CD8-positive, alpha-beta memory T cell (primary cell): ENCODE measurements around the gene ZNF334. TPM values are rescaled to one million over a fixed set of nuclear protein-coding genes. Genes with fewer than 3 reads are reported as not detected.
A peak's percentile ranks its signal among the peaks of the same experiment; 100 is the strongest.

Experiments used
- CTCF ChIA-PET: fragments of 350-600 bp; sonication (Branson Sonifier 250); formaldehyde crosslinking; loops from one replicate; lab custom pipeline; 2021; ENCODE audit warnings: antibody characterized with exemption; lab: Charles Lee
- POLR2A ChIA-PET: fragments of 350-600 bp; sonication (Branson Sonifier 250); formaldehyde crosslinking; loops from one replicate; lab custom pipeline; 2021; ENCODE audit warnings: antibody characterized with exemption; lab: Charles Lee
- DNase-seq, 5 donors: peaks; one replicate each; pipeline versions ENCODE4 v3.0.0 to v3.0.0-alpha.2; 2020 to 2022; ENCODE audit warnings: mixed read lengths in 1 of 5
- H3K27ac ChIP-seq: one replicate; pipeline ENCODE4 v1.7.0; 2013; ENCODE audit warnings: low read depth, mild to moderate bottlenecking, low read length, moderate library complexity
- H3K27me3 ChIP-seq: 2 replicates; pipeline ENCODE4 v1.7.0; 2013; ENCODE audit warnings: low read length, mild to moderate bottlenecking; ENCODE audit not compliant: insufficient read depth, poor library complexity, severe bottlenecking
- H3K36me3 ChIP-seq: 2 replicates; pipeline ENCODE4 v1.7.0; 2013; ENCODE audit warnings: mild to moderate bottlenecking, low read length, moderate library complexity; ENCODE audit not compliant: insufficient read depth
- H3K4me1 ChIP-seq: 2 replicates; pipeline ENCODE4 v1.7.0; 2013; ENCODE audit warnings: mild to moderate bottlenecking, low read length, moderate library complexity; ENCODE audit not compliant: insufficient read depth
- H3K4me3 ChIP-seq: 2 replicates; pipeline ENCODE4 v1.7.0; 2013; ENCODE audit warnings: mild to moderate bottlenecking, low read length
- H3K9me3 ChIP-seq: 2 replicates; pipeline ENCODE4 v1.7.0; 2013; ENCODE audit warnings: mild to moderate bottlenecking, low read length
- H3K27ac Mint-ChIP-seq, 8 donors: one replicate each; pipeline ENCODE4 v1.8.0; 2020 to 2021; ENCODE audit warnings: mixed read lengths in 8 of 8, mild to moderate bottlenecking in 6 of 8, inconsistent platforms in 3 of 8, moderate library complexity in 3 of 8
- H3K27me3 Mint-ChIP-seq, 2 donors: one replicate each; pipeline ENCODE4 v1.8.0; 2020 to 2021; ENCODE audit warnings: mixed read lengths in 2 of 2, mild to moderate bottlenecking in 1 of 2, moderate library complexity in 1 of 2
- H3K36me3 Mint-ChIP-seq, 3 donors: one replicate each; pipeline ENCODE4 v1.8.0; 2020 to 2021; ENCODE audit warnings: mixed read lengths in 3 of 3, inconsistent platforms in 1 of 3, mild to moderate bottlenecking in 1 of 3
- H3K4me1 Mint-ChIP-seq, 3 donors: one replicate each; pipeline ENCODE4 v1.8.0; 2020 to 2021; ENCODE audit warnings: mixed read lengths in 3 of 3, inconsistent platforms in 1 of 3, mild to moderate bottlenecking in 1 of 3
- H3K4me3 Mint-ChIP-seq, 7 donors: one replicate each; pipeline ENCODE4 v1.8.0; 2020 to 2021; ENCODE audit warnings: mixed read lengths in 7 of 7, mild to moderate bottlenecking in 6 of 7, moderate library complexity in 4 of 7, inconsistent platforms in 2 of 7
- H3K9me3 Mint-ChIP-seq, 5 donors: one replicate each; pipeline ENCODE4 v1.8.0; 2020 to 2022; ENCODE audit warnings: mixed read lengths in 5 of 5, mild to moderate bottlenecking in 3 of 5, moderate library complexity in 2 of 5, inconsistent platforms in 1 of 5
- polyA plus RNA-seq: library from polyadenylated mRNA; unstranded; fragments of 300-500 nt; fragmentation: Illumina TruSeq; gene quantifications from one replicate; pipeline ENCODE4 v1.2.3, GENCODE V29; 2021
- total RNA-seq, 2 experiments: library from RNA; stranded (reverse); gene quantifications; one replicate each; pipeline ENCODE4 v1.2.3, GENCODE V29; 2021

ZNF334 gene
- total and polyA plus RNA-seq, 3 experiments from 2014 or later = 1.3 to 1.4 TPM; not detected in 1

DNA sequence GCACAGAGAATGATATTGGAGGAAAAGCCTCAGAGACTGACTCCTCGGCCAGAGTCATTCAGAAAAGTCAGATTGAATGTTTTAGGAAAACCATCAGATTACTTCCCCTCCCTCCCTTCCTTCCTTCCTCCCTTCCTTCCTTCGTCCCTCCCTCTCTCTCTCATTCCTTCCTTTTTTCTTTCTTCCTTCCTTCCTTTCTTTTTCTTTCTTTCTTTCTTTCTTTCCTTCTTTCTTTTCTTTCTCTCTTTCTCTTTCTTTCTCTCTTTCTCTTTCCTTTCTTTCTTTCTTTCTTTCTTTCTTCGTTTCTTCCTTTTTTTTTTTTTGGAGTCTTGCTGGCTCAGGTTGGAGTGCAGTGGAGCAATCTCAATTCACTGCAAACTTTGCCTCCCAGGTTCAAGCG is 29.7 kb upstream of the ZNF334 start:
- no peaks in the 10 kb centered on the region for H3K36me3 Mint-ChIP-seq
- H3K27ac ChIP-seq = no peak overlapping the region
- no peak overlapping the region for H3K4me3 ChIP-seq
- DNase-seq = no peak
- H3K27me3 Mint-ChIP-seq = peaks cover 7 to 13% of the 10 kb centered on the region in 2 donors
- no peak overlapping the region for H3K4me3 Mint-ChIP-seq
- POLR2A ChIA-PET = no interaction called here
- no peaks in the 10 kb centered on the region for H3K4me1 ChIP-seq
- no peaks in the 10 kb centered on the region for H3K36me3 ChIP-seq
- H3K9me3 ChIP-seq = no peaks in the 10 kb centered on the region
- H3K9me3 Mint-ChIP-seq = no peaks in the 10 kb centered on the region
- CTCF ChIA-PET = no interaction called here
- peak overlapping the region in 1 of 8 donors; percentile 7 for H3K27ac Mint-ChIP-seq
- peaks cover 3% of the 10 kb centered on the region for H3K27me3 ChIP-seq
- peaks cover 7 to 11% (median 10%) of the 10 kb centered on the region in 3 donors for H3K4me1 Mint-ChIP-seq

DNA sequence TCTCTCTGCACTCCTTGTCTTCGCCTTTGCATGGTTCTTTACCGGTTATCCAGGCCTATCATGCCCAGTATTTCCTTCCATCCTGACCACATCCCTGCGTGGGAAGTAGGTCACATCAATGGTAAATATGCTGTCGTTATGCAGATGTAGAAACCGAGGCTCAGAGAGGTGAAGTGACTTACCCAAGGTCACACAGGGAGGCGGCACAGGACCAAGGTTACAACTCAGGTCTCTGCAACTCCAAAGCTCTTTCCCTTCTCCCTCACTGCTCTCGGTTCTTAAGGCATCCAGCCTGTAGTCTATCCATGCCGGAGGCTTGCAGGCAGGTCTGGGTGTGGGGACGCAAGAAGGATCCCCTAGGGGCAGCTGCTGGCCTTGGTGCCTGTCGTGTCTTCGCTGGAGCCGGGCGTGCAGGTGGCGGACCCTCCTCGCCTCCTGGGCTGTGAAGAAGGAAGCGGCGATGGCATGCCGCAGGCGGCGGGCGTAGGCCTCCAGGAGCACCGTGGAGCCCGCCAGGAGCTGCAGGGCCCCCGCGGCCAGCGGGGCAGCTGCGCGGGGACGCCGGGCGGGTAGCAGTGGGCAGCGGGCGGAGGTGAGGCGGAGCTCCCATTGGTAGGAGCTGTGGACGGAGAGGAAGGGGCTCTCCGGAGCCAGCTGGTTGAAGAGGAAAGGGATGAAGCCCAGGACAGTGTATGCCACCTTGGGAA is 28.0 kb upstream of the ZNF334 start:
- H3K4me1 Mint-ChIP-seq = peaks cover 7 to 11% (median 10%) of the 10 kb centered on the region in 3 donors
- ChIA-PET POLR2A (no interaction called here), CTCF (no interaction called here)
- no peaks in the 10 kb centered on the region for H3K9me3 Mint-ChIP-seq
- Histone ChIP-seq H3K4me3 (no peak overlapping the region), H3K4me1 (no peaks in the 10 kb centered on the region), H3K36me3 (no peaks in the 10 kb centered on the region), H3K27ac (no peak overlapping the region), H3K9me3 (no peaks in the 10 kb centered on the region), H3K27me3 (peaks cover 3% of the 10 kb centered on the region)
- no peak overlapping the region for H3K27ac Mint-ChIP-seq
- DNase-seq = no peak
- H3K4me3 Mint-ChIP-seq = no peak overlapping the region
- peaks cover 9 to 26% of the 10 kb centered on the region in 2 donors for H3K27me3 Mint-ChIP-seq
- no peaks in the 10 kb centered on the region for H3K36me3 Mint-ChIP-seq

GRCh38 chr20:46539113-46539512 is 25.8 kb upstream of the ZNF334 start:
- no peaks in the 10 kb centered on the region for H3K9me3 Mint-ChIP-seq
- ChIA-PET POLR2A (no interaction called here), CTCF (no interaction called here)

DNA sequence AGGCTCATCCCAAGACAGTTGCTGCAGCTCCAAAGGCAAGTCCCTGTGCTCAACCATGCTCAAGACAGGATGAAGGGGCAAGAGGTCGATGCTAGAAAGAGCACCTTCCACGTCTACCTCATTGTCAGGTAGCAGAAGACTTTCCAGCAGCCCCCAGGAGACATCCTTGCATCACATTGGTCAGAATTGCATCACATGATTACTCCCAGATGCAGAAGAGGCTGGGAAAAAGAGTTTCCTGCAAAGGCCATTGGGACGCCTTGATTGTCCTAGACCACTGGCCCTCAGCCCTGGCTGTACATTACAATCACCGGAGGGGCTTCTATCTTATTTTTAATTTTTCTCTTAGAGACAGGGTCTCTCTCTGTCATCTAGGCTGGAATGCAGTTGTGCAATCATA is 17.3 kb upstream of the ZNF334 start:
- CTCF ChIA-PET = no interaction called here
- Mint-ChIP-seq H3K4me3 (no peak overlapping the region), H3K27me3 (peaks cover 2 to 16% of the 10 kb centered on the region in 2 donors), H3K36me3 (peaks cover 0 to 2% (median 0%) of the 10 kb centered on the region in 3 donors), H3K4me1 (no peaks in the 10 kb centered on the region), H3K9me3 (no peaks in the 10 kb centered on the region), H3K27ac (no peak overlapping the region)
- no peak overlapping the region for H3K4me3 ChIP-seq
- no peaks in the 10 kb centered on the region for H3K9me3 ChIP-seq
- H3K27ac ChIP-seq = no peak overlapping the region
- DNase-seq = no peak
- no peaks in the 10 kb centered on the region for H3K36me3 ChIP-seq
- H3K4me1 ChIP-seq = no peaks in the 10 kb centered on the region
- H3K27me3 ChIP-seq = no peaks in the 10 kb centered on the region
- POLR2A ChIA-PET = no interaction called here

More at GRCh38 chr20:46539113-46539512, 25.8 kb upstream of the ZNF334 start:
- Mint-ChIP-seq H3K27me3 (peaks cover 9 to 32% of the 10 kb centered on the region in 2 donors), H3K4me3 (no peak overlapping the region), H3K36me3 (no peaks in the 10 kb centered on the region), H3K4me1 (no peaks in the 10 kb centered on the region), H3K27ac (no peak overlapping the region)
- Histone ChIP-seq H3K4me3 (no peak overlapping the region), H3K27ac (no peak overlapping the region), H3K4me1 (no peaks in the 10 kb centered on the region), H3K36me3 (no peaks in the 10 kb centered on the region), H3K27me3 (peaks cover 3% of the 10 kb centered on the region), H3K9me3 (no peaks in the 10 kb centered on the region)
- no peak for DNase-seq

DNA sequence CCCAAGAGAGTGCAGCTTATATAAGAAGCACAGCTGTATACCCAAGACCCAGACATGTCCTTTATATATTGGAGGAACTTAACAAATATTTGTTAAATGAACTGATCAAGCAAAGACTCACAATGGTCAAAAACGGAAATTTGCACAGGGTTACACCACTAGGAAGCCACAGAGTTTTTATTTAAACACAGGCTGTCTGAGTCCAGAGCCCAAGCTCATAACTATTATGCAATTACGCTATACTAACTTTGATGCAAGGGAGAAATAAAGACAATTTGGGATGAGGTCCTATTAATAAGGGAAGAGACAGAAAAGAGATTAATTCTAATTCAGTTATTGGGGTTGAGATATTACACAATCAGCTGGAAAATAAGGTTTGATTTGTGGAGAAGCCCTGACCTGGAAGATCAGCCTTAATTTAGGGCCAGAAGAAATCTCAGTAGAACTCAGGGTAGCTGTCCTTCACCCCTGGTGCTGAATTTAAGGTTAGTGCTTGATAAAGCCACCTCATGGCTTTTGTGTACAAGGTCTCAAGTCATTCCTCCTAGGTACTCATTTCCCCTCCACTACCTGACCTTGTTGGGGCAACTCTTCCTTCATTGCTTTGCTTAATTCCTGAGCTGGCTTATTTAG is 10.5 kb upstream of the ZNF334 start:
- H3K27me3 Mint-ChIP-seq = peaks cover 2 to 11% of the 10 kb centered on the region in 2 donors
- ChIA-PET POLR2A (no interaction called here), CTCF (interaction anchor here (4.0 kb wide), 1 partner anchor 159 kb away, joined by 10 read pairs; no protein-coding TSS in a partner anchor)
- H3K27ac Mint-ChIP-seq = no peak overlapping the region
- Histone ChIP-seq H3K36me3 (no peaks in the 10 kb centered on the region), H3K4me1 (no peaks in the 10 kb centered on the region), H3K9me3 (no peaks in the 10 kb centered on the region), H3K4me3 (no peak overlapping the region), H3K27me3 (peaks cover 4% of the 10 kb centered on the region), H3K27ac (no peak overlapping the region)
- H3K36me3 Mint-ChIP-seq = no peaks in the 10 kb centered on the region
- H3K4me3 Mint-ChIP-seq = no peak overlapping the region
- no peaks in the 10 kb centered on the region for H3K4me1 Mint-ChIP-seq
- no peaks in the 10 kb centered on the region for H3K9me3 Mint-ChIP-seq
- DNase-seq = no peak

DNA sequence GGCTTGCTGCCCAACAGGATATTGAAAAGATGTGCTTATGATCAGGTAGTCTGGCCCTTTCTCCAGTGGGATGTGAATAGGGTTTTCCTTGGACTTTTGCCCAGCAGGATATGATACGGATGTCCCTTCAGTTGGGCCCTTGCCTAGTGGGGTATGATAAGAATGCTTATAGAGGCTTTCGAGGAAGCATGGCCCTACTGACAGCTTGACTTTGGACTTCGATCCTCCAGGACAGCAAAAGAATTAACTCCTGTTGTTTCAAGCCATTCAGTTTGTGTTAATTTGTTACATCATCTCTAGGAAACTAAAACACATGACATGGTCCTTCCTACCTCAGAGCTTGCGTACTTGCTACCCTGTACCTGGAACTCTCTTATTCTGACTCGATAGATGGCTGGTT is 9.7 kb upstream of the ZNF334 start:
- no peaks in the 10 kb centered on the region for H3K4me1 Mint-ChIP-seq
- H3K9me3 Mint-ChIP-seq = no peaks in the 10 kb centered on the region
- H3K27me3 Mint-ChIP-seq = peaks cover 3 to 13% of the 10 kb centered on the region in 2 donors
- Histone ChIP-seq H3K9me3 (no peaks in the 10 kb centered on the region), H3K36me3 (no peaks in the 10 kb centered on the region), H3K4me3 (no peak overlapping the region), H3K4me1 (no peaks in the 10 kb centered on the region), H3K27me3 (peaks cover 4% of the 10 kb centered on the region), H3K27ac (no peak overlapping the region)
- H3K36me3 Mint-ChIP-seq = no peaks in the 10 kb centered on the region
- POLR2A ChIA-PET = no interaction called here
- no peak overlapping the region for H3K4me3 Mint-ChIP-seq
- CTCF ChIA-PET = interaction anchor here (4.0 kb wide), 1 partner anchor 159 kb away, joined by 10 read pairs; no protein-coding TSS in a partner anchor
- DNase-seq = no peak
- H3K27ac Mint-ChIP-seq = no peak overlapping the region

GRCh38 chr20:46520976-46521579 is 7.7 kb upstream of the ZNF334 start:
- Mint-ChIP-seq H3K36me3 (no peaks in the 10 kb centered on the region), H3K4me3 (no peak overlapping the region), H3K27me3 (peaks cover 11 to 14% of the 10 kb centered on the region in 2 donors), H3K4me1 (no peaks in the 10 kb centered on the region), H3K9me3 (no peaks in the 10 kb centered on the region), H3K27ac (no peak overlapping the region)
- ChIA-PET CTCF (interaction anchor here (1.0 to 4.0 kb wide), 3 partner anchors 31 to 161 kb away, joined by 3 to 10 read pairs (median 9); no protein-coding TSS in a partner anchor), POLR2A (no interaction called here)
- Histone ChIP-seq H3K27me3 (peaks cover 4% of the 10 kb centered on the region), H3K9me3 (no peaks in the 10 kb centered on the region), H3K4me1 (no peaks in the 10 kb centered on the region), H3K36me3 (no peaks in the 10 kb centered on the region), H3K27ac (no peak overlapping the region), H3K4me3 (no peak overlapping the region)
- DNase-seq = peak; percentile 15 to 64 (median 21)

DNA sequence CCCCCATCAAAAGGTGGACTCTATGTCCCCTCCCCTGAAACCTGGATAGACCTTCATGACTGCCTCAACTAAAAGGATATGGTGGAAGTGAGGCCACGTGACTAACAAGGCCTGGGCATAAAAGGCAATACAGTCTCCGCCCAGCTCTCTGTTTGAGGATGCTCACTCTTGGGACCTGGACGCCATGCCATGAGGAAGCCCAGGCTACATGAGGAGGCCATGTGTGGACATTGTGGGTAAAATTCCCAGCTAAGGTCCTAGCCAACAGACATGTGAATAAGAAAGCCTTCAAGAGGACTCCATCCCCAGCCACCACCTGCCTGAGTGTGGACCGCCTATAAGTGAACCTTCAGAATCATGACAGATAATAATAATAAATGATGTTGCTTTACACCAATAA is 7.2 kb upstream of the ZNF334 start:
- Mint-ChIP-seq H3K27ac (no peak overlapping the region), H3K4me3 (no peak overlapping the region), H3K9me3 (no peaks in the 10 kb centered on the region), H3K27me3 (peaks cover 14 to 17% of the 10 kb centered on the region in 2 donors), H3K4me1 (no peaks in the 10 kb centered on the region), H3K36me3 (no peaks in the 10 kb centered on the region)
- DNase-seq = no peak
- Histone ChIP-seq H3K4me1 (no peaks in the 10 kb centered on the region), H3K36me3 (no peaks in the 10 kb centered on the region), H3K4me3 (no peak overlapping the region), H3K27ac (no peak overlapping the region), H3K9me3 (no peaks in the 10 kb centered on the region), H3K27me3 (peaks cover 4% of the 10 kb centered on the region)
- POLR2A ChIA-PET = no interaction called here
- CTCF ChIA-PET = interaction anchor here (0.7 to 4.0 kb wide), 5 partner anchors 8 to 162 kb away, joined by 3 to 10 read pairs (median 6); no protein-coding TSS in a partner anchor
